ENCODE results near the gene RNF183.

RNF183 gene

GRCh38 chr9:113302792-113303418 is at the start of gene RNF183:
RNF183 (minus strand) TSS chr9:113303376; CDS start chr9:113298184, 5,192 bp downstream.
- DNase-seq (ENCODE audit: low read depth, low spot score), result no peak

- DNase-seq (ENCODE audit: low read depth, low spot score), result no peak
Measured at GRCh38 chr9:113352411-113352810, 49.2 kb upstream of the RNF183 start.

GRCh38 chr9:113352006-113352405 is 48.8 kb upstream of the RNF183 start:
- DNase-seq (ENCODE audit: low read depth, low spot score), result no peak

GRCh38 chr9:113350937-113351336 is 47.8 kb upstream of the RNF183 start:
- DNase-seq (ENCODE audit: low read depth, low spot score), result no peak

GRCh38 chr9:113350107-113350661 is 47.0 kb upstream of the RNF183 start:
- DNase-seq (ENCODE audit: low read depth, low spot score), result no peak

GRCh38 chr9:113349445-113350094 is 46.4 kb upstream of the RNF183 start, which contains the start of gene BSPRY:
BSPRY (plus strand) TSS chr9:113349541; CDS start chr9:113349580, 39 bp downstream.
- peak; percentile 14 for DNase-seq (ENCODE audit: low read depth, low spot score)

GRCh38 chr9:113349066-113349444 is 45.9 kb upstream of the RNF183 start:
- DNase-seq (ENCODE audit: low read depth, low spot score), result no peak

GRCh38 chr9:113348437-113348836 is 45.3 kb upstream of the RNF183 start:
- DNase-seq (ENCODE audit: low read depth, low spot score), result no peak

GRCh38 chr9:113345671-113346070 is 42.5 kb upstream of the RNF183 start:
- DNase-seq (ENCODE audit: low read depth, low spot score), result no peak

- no peak for DNase-seq (ENCODE audit: low read depth, low spot score)
Measured at GRCh38 chr9:113345190-113345589, 42.0 kb upstream of the RNF183 start.

GRCh38 chr9:113343732-113344231 is 40.6 kb upstream of the RNF183 start:
- DNase-seq (ENCODE audit: low read depth, low spot score), result peak; percentile 73

GRCh38 chr9:113341712-113342410 is 38.7 kb upstream of the RNF183 start:
- DNase-seq (ENCODE audit: low read depth, low spot score), result no peak

GRCh38 chr9:113340011-113340699 is 37.0 kb upstream of the RNF183 start, which contains the start of gene WDR31:
WDR31 (minus strand) TSS chr9:113340275; CDS start chr9:113332022, 8,253 bp downstream.
- DNase-seq (ENCODE audit: low read depth, low spot score), result peak; percentile 96

GRCh38 chr9:113337714-113338113 is 34.5 kb upstream of the RNF183 start:
- DNase-seq (ENCODE audit: low read depth, low spot score), result no peak

GRCh38 chr9:113331780-113332179 is 28.6 kb upstream of the RNF183 start:
- DNase-seq (ENCODE audit: low read depth, low spot score), result no peak

- DNase-seq (ENCODE audit: low read depth, low spot score), result no peak
Measured at GRCh38 chr9:113328045-113328782, 25.0 kb upstream of the RNF183 start.

GRCh38 chr9:113326230-113326629 is 23.1 kb upstream of the RNF183 start:
- no peak for DNase-seq (ENCODE audit: low read depth, low spot score)

- DNase-seq (ENCODE audit: low read depth, low spot score), result no peak
Measured at GRCh38 chr9:113322671-113323070, 19.5 kb upstream of the RNF183 start.

GRCh38 chr9:113320051-113320450 is 16.9 kb upstream of the RNF183 start:
- DNase-seq (ENCODE audit: low read depth, low spot score), result no peak

- no peak for DNase-seq (ENCODE audit: low read depth, low spot score)
Measured at GRCh38 chr9:113319054-113319453, 15.9 kb upstream of the RNF183 start.

GRCh38 chr9:113317777-113318176 is 14.6 kb upstream of the RNF183 start:
- DNase-seq (ENCODE audit: low read depth, low spot score), result no peak
